Measurements from ENCODE around the gene SCAF8.
"Not testable (repeated sequence)": the region's sequence is repeated elsewhere in the genome, so short reads cannot be mapped to it uniquely, and the experiment has no call there.

Gene SCAF8

GRCh38 chr6:154805288-154805911 is 72.2 kb downstream of the SCAF8 start:
- peaks cover 64% of the 10 kb centered on the region for H3K36me3 ChIP-seq
- TF ChIP-seq CTCF (IDR thresholded peaks at IDR 0.05; ENCODE audit: low read depth, low read length) = no peak
- no peaks in the 10 kb centered on the region for H3K9me3 ChIP-seq (ENCODE audit: severe bottlenecking)
- H3K27ac ChIP-seq = no peak overlapping the region
- H3K27me3 ChIP-seq (ENCODE audit: insufficient read depth, low read depth, severe bottlenecking) = no peaks in the 10 kb centered on the region
- DNase-seq = no peak
- no peak overlapping the region for H3K4me3 ChIP-seq (ENCODE audit: low read depth, low read length)

- H3K27me3 ChIP-seq (ENCODE audit: insufficient read depth, low read depth, severe bottlenecking) = no peaks in the 10 kb centered on the region
- TF ChIP-seq CTCF (IDR thresholded peaks at IDR 0.05; ENCODE audit: low read depth, low read length) = no peak
- H3K9me3 ChIP-seq (ENCODE audit: severe bottlenecking) = no peaks in the 10 kb centered on the region
- DNase-seq = no peak
- peaks cover 76% of the 10 kb centered on the region for H3K36me3 ChIP-seq
- H3K4me3 ChIP-seq (ENCODE audit: low read depth, low read length) = no peak overlapping the region
- H3K27ac ChIP-seq = no peak overlapping the region
Measured at GRCh38 chr6:154806804-154807203, 73.6 kb downstream of the SCAF8 start.

- not testable (repeated sequence) for DNase-seq; H3K27me3 ChIP-seq (ENCODE audit: insufficient read depth, low read depth, severe bottlenecking); H3K27ac ChIP-seq; H3K4me3 ChIP-seq (ENCODE audit: low read depth, low read length); H3K9me3 ChIP-seq (ENCODE audit: severe bottlenecking)
- H3K36me3 ChIP-seq = peaks cover 90% of the 10 kb centered on the region
Measured at GRCh38 chr6:154811663-154812062, 78.4 kb downstream of the SCAF8 start.

- peaks cover 83% of the 10 kb centered on the region for H3K36me3 ChIP-seq
- H3K27me3 ChIP-seq (ENCODE audit: insufficient read depth, low read depth, severe bottlenecking) = no peaks in the 10 kb centered on the region
- no peaks in the 10 kb centered on the region for H3K9me3 ChIP-seq (ENCODE audit: severe bottlenecking)
- DNase-seq = no peak
- TF ChIP-seq CTCF (IDR thresholded peaks at IDR 0.05; ENCODE audit: low read depth, low read length) = no peak
- no peak overlapping the region for H3K27ac ChIP-seq
- H3K4me3 ChIP-seq (ENCODE audit: low read depth, low read length) = no peak overlapping the region
Measured at GRCh38 chr6:154814063-154814462, 80.8 kb downstream of the SCAF8 start.

- DNase-seq = no peak
- TF ChIP-seq CTCF (IDR thresholded peaks at IDR 0.05; ENCODE audit: low read depth, low read length) = no peak
- no peak overlapping the region for H3K27ac ChIP-seq
- H3K36me3 ChIP-seq = peaks cover 83% of the 10 kb centered on the region
- H3K4me3 ChIP-seq (ENCODE audit: low read depth, low read length) = no peak overlapping the region
- H3K9me3 ChIP-seq (ENCODE audit: severe bottlenecking) = no peaks in the 10 kb centered on the region
- no peaks in the 10 kb centered on the region for H3K27me3 ChIP-seq (ENCODE audit: insufficient read depth, low read depth, severe bottlenecking)
Measured at GRCh38 chr6:154815938-154816820, 83.0 kb downstream of the SCAF8 start.

GRCh38 chr6:154821099-154821498 is 87.9 kb downstream of the SCAF8 start:
- Histone ChIP-seq H3K27me3 (ENCODE audit: insufficient read depth, low read depth, severe bottlenecking) (no peaks in the 10 kb centered on the region), H3K36me3 (peaks cover 75% of the 10 kb centered on the region), H3K27ac (no peak overlapping the region), H3K4me3 (ENCODE audit: low read depth, low read length) (no peak overlapping the region), H3K9me3 (ENCODE audit: severe bottlenecking) (no peaks in the 10 kb centered on the region)
- no peak for TF ChIP-seq CTCF (IDR thresholded peaks at IDR 0.05; ENCODE audit: low read depth, low read length)
- no peak for DNase-seq

Measured in WERI-Rb-1 (cell line).